ENCODE measurements around the gene CLDND2. TPM values are rescaled to one million over a fixed set of nuclear protein-coding genes. Genes with fewer than 3 reads are reported as not detected.

The CLDND2 gene
- total RNA-seq, 4 donors from 2014 or later: not detected

- DNase-seq: no peak
- WGBS, 2 donors: 74 to 79% methylated on average over 3 to 8 of the region's 12 CpGs
- intact Hi-C loops (cut with DNase I): no loop called here
- Histone ChIP-seq H3K9me3 (no peaks in the 10 kb centered on the region), H3K4me3 (no peak overlapping the region), H3K27ac (no peak overlapping the region), H3K27me3 (no peaks in the 10 kb centered on the region), H3K4me1 (peaks cover 0 to 37% (median 17%) of the 10 kb centered on the region in 3 donors), H3K36me3 (peaks cover 4 to 38% (median 6%) of the 10 kb centered on the region in 3 donors)
- TF ChIP-seq POLR2A (IDR thresholded peaks at IDR 0.05) (no peak), CTCF (IDR thresholded peaks at IDR 0.05) (no peak)
Measured at GRCh38 chr19:51354103-51354741, 14.6 kb downstream of the CLDND2 start.

- H3K36me3 ChIP-seq: peaks cover 4 to 44% (median 8%) of the 10 kb centered on the region in 3 donors
- 87 to 100% methylated on average over 1 to 3 of the region's 16 CpGs for WGBS, 2 donors
- intact Hi-C loops (cut with DNase I): no loop called here
- no peak for DNase-seq
- no peaks in the 10 kb centered on the region for H3K9me3 ChIP-seq
- H3K27me3 ChIP-seq: no peaks in the 10 kb centered on the region
- TF ChIP-seq POLR2A (IDR thresholded peaks at IDR 0.05) (no peak), CTCF (IDR thresholded peaks at IDR 0.05) (no peak)
- peaks cover 0 to 24% (median 10%) of the 10 kb centered on the region in 3 donors for H3K4me1 ChIP-seq
- H3K27ac ChIP-seq: no peak overlapping the region
- H3K4me3 ChIP-seq: no peak overlapping the region
Measured at GRCh38 chr19:51352783-51353360, 15.9 kb downstream of the CLDND2 start.

GRCh38 chr19:51351266-51351990, 17.4 kb downstream of the CLDND2 start:
- WGBS, 2 donors: 85 to 97% methylated on average over 8 of the region's 11 CpGs
- Histone ChIP-seq H3K9me3 (no peaks in the 10 kb centered on the region), H3K27me3 (no peaks in the 10 kb centered on the region), H3K27ac (peak overlapping the region; percentile 69 to 82 (median 79)), H3K4me1 (peaks cover 0 to 24% (median 10%) of the 10 kb centered on the region in 3 donors), H3K4me3 (no peak overlapping the region), H3K36me3 (peaks cover 4 to 59% (median 11%) of the 10 kb centered on the region in 3 donors)
- no peak for DNase-seq
- TF ChIP-seq POLR2A (IDR thresholded peaks at IDR 0.05): no peak
- no peak for TF ChIP-seq CTCF (IDR thresholded peaks at IDR 0.05)
- intact Hi-C loops (cut with DNase I): no loop called here

- intact Hi-C loops (cut with DNase I): no loop called here
- no peak for DNase-seq
- H3K27ac ChIP-seq: no peak overlapping the region
- 67 to 85% methylated on average over 10 of the region's 10 CpGs for WGBS, 2 donors
- peaks cover 0 to 40% (median 10%) of the 10 kb centered on the region in 3 donors for H3K4me1 ChIP-seq
- H3K9me3 ChIP-seq: no peaks in the 10 kb centered on the region
- no peak overlapping the region for H3K4me3 ChIP-seq
- TF ChIP-seq CTCF (IDR thresholded peaks at IDR 0.05) (no peak), POLR2A (IDR thresholded peaks at IDR 0.05) (no peak)
- H3K36me3 ChIP-seq: peaks cover 4 to 77% (median 11%) of the 10 kb centered on the region in 3 donors
- H3K27me3 ChIP-seq: no peaks in the 10 kb centered on the region
Measured at GRCh38 chr19:51347209-51347928, 21.4 kb downstream of the CLDND2 start.

All from esophagus squamous epithelium (tissue), 5 donors.